Omental fat pad (tissue), 4 donors: ENCODE measurements around the gene NBDY. TPM values are rescaled to one million over a fixed set of nuclear protein-coding genes. Genes with fewer than 3 reads are reported as not detected.

Experiments used
- ATAC-seq: fragments of 150-250 bp; one replicate; pipeline ENCODE4 v1.9.1; 2016; ENCODE audit warnings: mild to moderate bottlenecking, moderate library complexity; ENCODE audit not compliant: low FRiP score
- DNase-seq: peaks from one replicate; pipeline ENCODE4 v3.0.0-alpha.2; 2019; ENCODE audit warnings: low spot score
- CTCF ChIP-seq, 3 donors: fragments of 450-650 bp; IDR thresholded peaks; one replicate each; pipeline ENCODE4 v1.5.1; 2016 to 2017; ENCODE audit warnings: antibody characterized with exemption in 3 of 3, mild to moderate bottlenecking in 3 of 3, moderate library complexity in 2 of 3
- total RNA-seq, 4 donors: library from RNA; depleted of rRNA; stranded (reverse); fragments of >200 nt; gene quantifications; one replicate each; pipeline ENCODE4 v1.1.0, GENCODE V29; 2016

Gene NBDY
- total RNA-seq, 4 donors from 2014 or later, result 7.7 to 12.6 (median 9.4) TPM

- no peak for TF ChIP-seq CTCF (IDR thresholded peaks at IDR 0.05)
- DNase-seq, result no peak
- no peak for ATAC-seq
These were observed 62.4 kb downstream of the NBDY start for GRCh38 chrX:56791456-56791855.

GRCh38 chrX:56792270-56793111 lies 63.4 kb downstream of the NBDY start:
- ATAC-seq (no peak), DNase-seq (no peak)
- no peak for TF ChIP-seq CTCF (IDR thresholded peaks at IDR 0.05)

- TF ChIP-seq CTCF (IDR thresholded peaks at IDR 0.05), result no peak
- no peak for ATAC-seq
- no peak for DNase-seq
These were observed 64.0 kb downstream of the NBDY start for GRCh38 chrX:56793112-56793430.

GRCh38 chrX:56793521-56794320 lies 64.7 kb downstream of the NBDY start:
- TF ChIP-seq CTCF (IDR thresholded peaks at IDR 0.05), result no peak
- ATAC-seq (no peak), DNase-seq (no peak)

GRCh38 chrX:56794404-56795230 lies 65.6 kb downstream of the NBDY start:
- no peak for TF ChIP-seq CTCF (IDR thresholded peaks at IDR 0.05)
- ATAC-seq (no peak), DNase-seq (no peak)

GRCh38 chrX:56795309-56795868 lies 66.3 kb downstream of the NBDY start:
- ATAC-seq (no peak), DNase-seq (no peak)
- TF ChIP-seq CTCF (IDR thresholded peaks at IDR 0.05), result no peak
